ENCODE results near the gene GJA1. TPM values are rescaled to one million over a fixed set of nuclear protein-coding genes. Genes with fewer than 3 reads are reported as not detected.

The GJA1 gene
- total and polyA plus RNA-seq, 2 donors from 2014 or later: 14.2 to 47.8 TPM

- Histone ChIP-seq H3K4me3 (ENCODE audit: low read length in 3 of 3) (no peak overlapping the region), H3K9ac (ENCODE audit: low read length in 3 of 3) (no peak overlapping the region), H3K36me3 (ENCODE audit: control insufficient read depth in 2 of 3, insufficient read depth in 3 of 3, low read length in 3 of 3) (no peaks in the 10 kb centered on the region), H3K9me3 (ENCODE audit: control insufficient read depth in 2 of 3, insufficient read depth in 1 of 3, low read length in 3 of 3) (no peaks in the 10 kb centered on the region), H3K27me3 (ENCODE audit: control insufficient read depth, insufficient read depth, low read length) (no peaks in the 10 kb centered on the region), H3K4me1 (ENCODE audit: control insufficient read depth in 2 of 3, insufficient read depth in 2 of 3, low read depth in 1 of 3, low read length in 3 of 3) (no peaks in the 10 kb centered on the region), H3K27ac (ENCODE audit: low read depth in 2 of 2, low read length in 2 of 2) (no peak overlapping the region)
- FAIRE-seq (no peak), DNase-seq (no peak)
- intact Hi-C loops (cut with DNase I): no loop called here
- TF ChIP-seq, protein P1, sequence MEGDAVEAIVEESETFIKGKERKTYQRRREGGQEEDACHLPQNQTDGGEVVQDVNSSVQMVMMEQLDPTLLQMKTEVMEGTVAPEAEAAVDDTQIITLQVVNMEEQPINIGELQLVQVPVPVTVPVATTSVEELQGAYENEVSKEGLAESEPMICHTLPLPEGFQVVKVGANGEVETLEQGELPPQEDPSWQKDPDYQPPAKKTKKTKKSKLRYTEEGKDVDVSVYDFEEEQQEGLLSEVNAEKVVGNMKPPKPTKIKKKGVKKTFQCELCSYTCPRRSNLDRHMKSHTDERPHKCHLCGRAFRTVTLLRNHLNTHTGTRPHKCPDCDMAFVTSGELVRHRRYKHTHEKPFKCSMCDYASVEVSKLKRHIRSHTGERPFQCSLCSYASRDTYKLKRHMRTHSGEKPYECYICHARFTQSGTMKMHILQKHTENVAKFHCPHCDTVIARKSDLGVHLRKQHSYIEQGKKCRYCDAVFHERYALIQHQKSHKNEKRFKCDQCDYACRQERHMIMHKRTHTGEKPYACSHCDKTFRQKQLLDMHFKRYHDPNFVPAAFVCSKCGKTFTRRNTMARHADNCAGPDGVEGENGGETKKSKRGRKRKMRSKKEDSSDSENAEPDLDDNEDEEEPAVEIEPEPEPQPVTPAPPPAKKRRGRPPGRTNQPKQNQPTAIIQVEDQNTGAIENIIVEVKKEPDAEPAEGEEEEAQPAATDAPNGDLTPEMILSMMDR (IDR thresholded peaks at IDR 0.05; ENCODE audit: borderline replicate concordance, extremely low read depth, insufficient read depth): no peak
Observed at GRCh38 chr6:121480099-121480713, 44.8 kb downstream of the GJA1 start.

GRCh38 chr6:121482004-121482693 is 46.7 kb downstream of the GJA1 start:
- Histone ChIP-seq H3K9ac (ENCODE audit: low read length in 3 of 3) (no peak overlapping the region), H3K9me3 (ENCODE audit: control insufficient read depth in 2 of 3, insufficient read depth in 1 of 3, low read length in 3 of 3) (no peaks in the 10 kb centered on the region), H3K27me3 (ENCODE audit: control insufficient read depth, insufficient read depth, low read length) (no peaks in the 10 kb centered on the region), H3K36me3 (ENCODE audit: control insufficient read depth in 2 of 3, insufficient read depth in 3 of 3, low read length in 3 of 3) (no peaks in the 10 kb centered on the region), H3K27ac (ENCODE audit: low read depth in 2 of 2, low read length in 2 of 2) (no peak overlapping the region), H3K4me1 (ENCODE audit: control insufficient read depth in 2 of 3, insufficient read depth in 2 of 3, low read depth in 1 of 3, low read length in 3 of 3) (no peaks in the 10 kb centered on the region), H3K4me3 (ENCODE audit: low read length in 3 of 3) (no peak overlapping the region)
- TF ChIP-seq, protein P1 (IDR thresholded peaks at IDR 0.05; ENCODE audit: borderline replicate concordance, extremely low read depth, insufficient read depth): no peak
- no peak for DNase-seq
- intact Hi-C loops (cut with DNase I): no loop called here
- no peak for FAIRE-seq

- no peaks in the 10 kb centered on the region for H3K27me3 ChIP-seq (ENCODE audit: control insufficient read depth, insufficient read depth, low read length)
- TF ChIP-seq, protein P1 (IDR thresholded peaks at IDR 0.05; ENCODE audit: borderline replicate concordance, extremely low read depth, insufficient read depth): no peak
- no peaks in the 10 kb centered on the region for H3K4me1 ChIP-seq (ENCODE audit: control insufficient read depth in 2 of 3, insufficient read depth in 2 of 3, low read depth in 1 of 3, low read length in 3 of 3)
- no peaks in the 10 kb centered on the region for H3K36me3 ChIP-seq (ENCODE audit: control insufficient read depth in 2 of 3, insufficient read depth in 3 of 3, low read length in 3 of 3)
- no peak overlapping the region for H3K9ac ChIP-seq (ENCODE audit: low read length in 3 of 3)
- DNase-seq (no peak), FAIRE-seq (no peak)
- H3K9me3 ChIP-seq (ENCODE audit: control insufficient read depth in 2 of 3, insufficient read depth in 1 of 3, low read length in 3 of 3): no peaks in the 10 kb centered on the region
- no peak overlapping the region for H3K27ac ChIP-seq (ENCODE audit: low read depth in 2 of 2, low read length in 2 of 2)
- intact Hi-C loops (cut with DNase I): no loop called here
- H3K4me3 ChIP-seq (ENCODE audit: low read length in 3 of 3): no peak overlapping the region
Observed at GRCh38 chr6:121482751-121483150, 47.3 kb downstream of the GJA1 start.
